GM21360 (cell line): ENCODE results near the gene ABTB2.

Experiments used
- ATAC-seq: cut with Tn5 transposase; IDR thresholded peaks from one replicate; pipeline ENCODE4 v1.9.1; 2021; ENCODE audit warnings: mild to moderate bottlenecking, moderate library complexity; ENCODE audit not compliant: unreplicated experiment

ABTB2 gene

GRCh38 chr11:34344410-34344767, 13.4 kb downstream of the ABTB2 start:
- no peak for ATAC-seq

- ATAC-seq: no peak
Observed at GRCh38 chr11:34343686-34344085, 14.1 kb downstream of the ABTB2 start.

- ATAC-seq: no peak
Observed at GRCh38 chr11:34343153-34343552, 14.7 kb downstream of the ABTB2 start.

- no peak for ATAC-seq
Observed at GRCh38 chr11:34341931-34342533, 15.8 kb downstream of the ABTB2 start.

GRCh38 chr11:34341096-34341495, 16.7 kb downstream of the ABTB2 start:
- no peak for ATAC-seq

GRCh38 chr11:34340653-34341052, 17.2 kb downstream of the ABTB2 start:
- no peak for ATAC-seq

GRCh38 chr11:34339149-34340064, 18.4 kb downstream of the ABTB2 start:
- no peak for ATAC-seq

- no peak for ATAC-seq
Observed at GRCh38 chr11:34337016-34337415, 20.8 kb downstream of the ABTB2 start.

GRCh38 chr11:34335801-34336200, 22.0 kb downstream of the ABTB2 start:
- no peak for ATAC-seq

- no peak for ATAC-seq
Observed at GRCh38 chr11:34335331-34335730, 22.5 kb downstream of the ABTB2 start.

- ATAC-seq: no peak
Observed at GRCh38 chr11:34333787-34334186, 24.0 kb downstream of the ABTB2 start.

GRCh38 chr11:34332524-34332923, 25.3 kb downstream of the ABTB2 start:
- no peak for ATAC-seq

GRCh38 chr11:34331736-34332135, 26.1 kb downstream of the ABTB2 start:
- no peak for ATAC-seq

GRCh38 chr11:34331329-34331728, 26.5 kb downstream of the ABTB2 start:
- ATAC-seq: no peak

GRCh38 chr11:34330653-34331052, 27.2 kb downstream of the ABTB2 start:
- no peak for ATAC-seq

GRCh38 chr11:34329876-34330275, 27.9 kb downstream of the ABTB2 start:
- ATAC-seq: no peak

- ATAC-seq: no peak
Observed at GRCh38 chr11:34328632-34328910, 29.2 kb downstream of the ABTB2 start.

- no peak for ATAC-seq
Observed at GRCh38 chr11:34327804-34328631, 29.8 kb downstream of the ABTB2 start.

- ATAC-seq: no peak
Observed at GRCh38 chr11:34324466-34324865, 33.3 kb downstream of the ABTB2 start.

GRCh38 chr11:34323601-34324000, 34.2 kb downstream of the ABTB2 start:
- no peak for ATAC-seq

GRCh38 chr11:34318111-34319037, 39.4 kb downstream of the ABTB2 start:
- no peak for ATAC-seq
